ENCODE measurements around the gene MATR3. TPM values are rescaled to one million over a fixed set of nuclear protein-coding genes. Genes with fewer than 3 reads are reported as not detected.
"Not testable (repeated sequence)": the region's sequence is repeated elsewhere in the genome, so short reads cannot be mapped to it uniquely, and the experiment has no call there.

Gene MATR3
- total RNA-seq, 1 experiment from 2014 or later: 175 TPM

GRCh38 chr5:139347863-139348262, 54.3 kb downstream of the MATR3 start:
- DNase-seq (ENCODE audit: low read depth): not testable (repeated sequence)

GRCh38 chr5:139354186-139354585, 60.6 kb downstream of the MATR3 start:
- DNase-seq (ENCODE audit: low read depth): no peak

- not testable (repeated sequence) for DNase-seq (ENCODE audit: low read depth)
These were observed 62.4 kb downstream of the MATR3 start for GRCh38 chr5:139355900-139356299.

- DNase-seq (ENCODE audit: low read depth): no peak
These were observed 64.5 kb downstream of the MATR3 start for GRCh38 chr5:139358064-139358463.

- no peak for DNase-seq (ENCODE audit: low read depth)
These were observed 66.8 kb downstream of the MATR3 start for GRCh38 chr5:139360384-139360783.

GRCh38 chr5:139361835-139362429, 68.4 kb downstream of the MATR3 start:
- DNase-seq (ENCODE audit: low read depth): no peak

- no peak for DNase-seq (ENCODE audit: low read depth)
These were observed 70.4 kb downstream of the MATR3 start for GRCh38 chr5:139363937-139364336.

- DNase-seq (ENCODE audit: low read depth): no peak
These were observed 70.9 kb downstream of the MATR3 start for GRCh38 chr5:139364466-139364865.

- no peak for DNase-seq (ENCODE audit: low read depth)
These were observed 75.1 kb downstream of the MATR3 start for GRCh38 chr5:139368613-139369012.

- DNase-seq (ENCODE audit: low read depth): peak; percentile 35
These were observed 75.6 kb downstream of the MATR3 start for GRCh38 chr5:139369181-139369580.

- no peak for DNase-seq (ENCODE audit: low read depth)
These were observed 78.2 kb downstream of the MATR3 start for GRCh38 chr5:139371482-139372435.

GRCh38 chr5:139374909-139375308, 81.4 kb downstream of the MATR3 start:
- DNase-seq (ENCODE audit: low read depth): no peak

- no peak for DNase-seq (ENCODE audit: low read depth)
These were observed 82.8 kb downstream of the MATR3 start for GRCh38 chr5:139376364-139376763.

- DNase-seq (ENCODE audit: low read depth): no peak
These were observed 83.7 kb downstream of the MATR3 start for GRCh38 chr5:139377226-139377625.

GRCh38 chr5:139378101-139378825, 84.7 kb downstream of the MATR3 start:
- DNase-seq (ENCODE audit: low read depth): no peak

- no peak for DNase-seq (ENCODE audit: low read depth)
These were observed 85.4 kb downstream of the MATR3 start for GRCh38 chr5:139378941-139379361.

- no peak for DNase-seq (ENCODE audit: low read depth)
These were observed 86.3 kb downstream of the MATR3 start for GRCh38 chr5:139379626-139380449.
